Prostate gland (tissue), 2 donors: ENCODE data around the gene KIF18B. TPM values are rescaled to one million over a fixed set of nuclear protein-coding genes. Genes with fewer than 3 reads are reported as not detected.

Experiments
- DNase-seq: peaks from one replicate; pipeline ENCODE4 v3.0.0-alpha.2; 2019; ENCODE audit warnings: low spot score
- H3K27ac ChIP-seq, 2 donors: fragments of 200-600 bp; sonication (generic); 2 replicates each; pipeline ENCODE4 v1.5.1; 2017 to 2019
- H3K27me3 ChIP-seq: fragments of 200-600 bp; sonication (generic); replicated peaks from 2 replicates; pipeline ENCODE4 v1.5.1; 2019; ENCODE audit not compliant: insufficient read depth
- H3K36me3 ChIP-seq, 2 donors: fragments of 200-600 bp; sonication (generic); 1 replicate in 1 of 2; 2 replicates in 1 of 2; pipeline versions ENCODE4 v1.5.1 to v1.8.1; 2017 to 2019
- H3K4me1 ChIP-seq: fragments of 200-600 bp; sonication (generic); replicated peaks from 2 replicates; pipeline ENCODE4 v1.5.1; 2019
- H3K4me3 ChIP-seq, 2 donors: fragments of 200-600 bp; sonication (generic); 2 replicates each; pipeline ENCODE4 v1.5.1; 2017 to 2019
- H3K9me3 ChIP-seq: fragments of 200-600 bp; sonication (generic); 2 replicates; pipeline ENCODE4 v1.5.1; 2017
- POLR2A ChIP-seq: fragments of 450-650 bp; IDR thresholded peaks from one replicate; pipeline ENCODE4 v1.6.1; 2016; ENCODE audit warnings: antibody characterized with exemption, mild to moderate bottlenecking
- POLR2AphosphoS5 ChIP-seq: sonication (generic); formaldehyde crosslinking; IDR thresholded peaks from one replicate; pipeline ENCODE4 v1.6.1; 2017; ENCODE audit warnings: antibody characterized with exemption
- WGBS: methylation state at CpG from one replicate; pipeline ENCODE4 v1.1.5; 2018; 5-methylcytosine and 5-hydroxymethylcytosine counted together
- intact Hi-C: fragments of 100-400 bp; cut with DNase I; formaldehyde crosslinking; loops from one replicate; pipeline ENCODE4 v1.14.2; 2022
- total RNA-seq, 2 donors: library from RNA; depleted of rRNA; stranded (reverse); fragments of >200 nt; gene quantifications; one replicate each; pipeline ENCODE4 v1.1.0, GENCODE V29; 2016
- TF ChIP-seq, protein P1 (sequence below), 4 experiments: fragments of 200-600 bp in 2 of 4; fragments of 450-650 bp in 2 of 4; sonication (generic) in 2 of 4; IDR thresholded peaks; 1 replicate in 3 of 4; 2 replicates in 1 of 4; pipeline ENCODE4 v1.5.1; 2016 to 2019; ENCODE audit warnings: antibody characterized with exemption in 4 of 4, mild to moderate bottlenecking in 2 of 4, moderate library complexity in 2 of 4

KIF18B gene
- total RNA-seq, 2 donors from 2014 or later: 1.8 to 2.5 TPM

DNA sequence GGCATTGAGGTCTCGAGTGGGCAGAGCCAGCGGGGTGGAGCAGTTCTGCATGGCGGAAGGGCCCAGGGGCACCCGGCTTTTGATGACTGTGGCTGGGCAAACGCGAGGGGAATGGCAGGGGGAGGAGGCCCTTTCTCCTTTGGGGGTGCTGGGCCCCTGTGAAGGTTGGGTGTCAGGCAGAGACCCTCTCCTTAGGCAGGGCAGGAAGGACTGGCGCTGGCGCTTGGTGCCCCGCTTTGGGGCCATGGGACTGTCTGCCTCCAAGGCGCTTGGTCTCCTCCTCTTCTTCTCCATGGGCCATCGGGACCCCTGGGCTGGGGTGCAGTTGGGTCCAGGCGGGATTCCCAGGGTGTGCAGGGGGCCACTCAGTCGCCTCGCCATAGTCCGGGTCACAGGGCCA lies 19.4 kb downstream of the KIF18B start:
- TF ChIP-seq, protein P1, sequence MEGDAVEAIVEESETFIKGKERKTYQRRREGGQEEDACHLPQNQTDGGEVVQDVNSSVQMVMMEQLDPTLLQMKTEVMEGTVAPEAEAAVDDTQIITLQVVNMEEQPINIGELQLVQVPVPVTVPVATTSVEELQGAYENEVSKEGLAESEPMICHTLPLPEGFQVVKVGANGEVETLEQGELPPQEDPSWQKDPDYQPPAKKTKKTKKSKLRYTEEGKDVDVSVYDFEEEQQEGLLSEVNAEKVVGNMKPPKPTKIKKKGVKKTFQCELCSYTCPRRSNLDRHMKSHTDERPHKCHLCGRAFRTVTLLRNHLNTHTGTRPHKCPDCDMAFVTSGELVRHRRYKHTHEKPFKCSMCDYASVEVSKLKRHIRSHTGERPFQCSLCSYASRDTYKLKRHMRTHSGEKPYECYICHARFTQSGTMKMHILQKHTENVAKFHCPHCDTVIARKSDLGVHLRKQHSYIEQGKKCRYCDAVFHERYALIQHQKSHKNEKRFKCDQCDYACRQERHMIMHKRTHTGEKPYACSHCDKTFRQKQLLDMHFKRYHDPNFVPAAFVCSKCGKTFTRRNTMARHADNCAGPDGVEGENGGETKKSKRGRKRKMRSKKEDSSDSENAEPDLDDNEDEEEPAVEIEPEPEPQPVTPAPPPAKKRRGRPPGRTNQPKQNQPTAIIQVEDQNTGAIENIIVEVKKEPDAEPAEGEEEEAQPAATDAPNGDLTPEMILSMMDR (IDR thresholded peaks at IDR 0.05): no peak
- TF ChIP-seq POLR2A (no peak), POLR2AphosphoS5 (no peak)
- Histone ChIP-seq H3K4me3 (no peak overlapping the region), H3K9me3 (no peaks in the 10 kb centered on the region), H3K4me1 (no peaks in the 10 kb centered on the region), H3K27me3 (no peaks in the 10 kb centered on the region), H3K27ac (no peak overlapping the region), H3K36me3 (no peaks in the 10 kb centered on the region)
- WGBS: 98% methylated on average over 15 of the region's 15 CpGs
- intact Hi-C loops: no loop called here
- DNase-seq: no peak

DNA sequence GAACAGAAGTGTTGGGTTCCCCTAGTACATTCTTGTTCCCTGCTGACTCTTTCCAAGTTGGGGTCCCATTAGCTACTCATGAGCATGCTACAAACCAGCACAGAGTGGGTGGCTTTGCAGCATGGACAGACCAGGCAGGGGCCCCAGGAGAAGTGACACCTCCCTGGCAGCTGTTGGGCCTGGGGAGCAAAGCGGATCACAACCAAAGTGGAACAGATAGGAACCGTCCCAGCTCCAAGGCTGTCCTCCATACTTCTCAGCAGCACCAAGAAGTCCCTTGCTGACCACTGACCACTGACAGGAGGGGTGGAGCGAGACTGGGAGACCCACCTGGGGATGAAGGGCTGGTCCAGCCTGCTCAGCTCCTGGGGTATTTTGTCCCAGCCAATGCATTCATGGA lies 19.9 kb downstream of the KIF18B start:
- H3K36me3 ChIP-seq: no peaks in the 10 kb centered on the region
- intact Hi-C loops: no loop called here
- H3K27ac ChIP-seq: no peak overlapping the region
- no peaks in the 10 kb centered on the region for H3K27me3 ChIP-seq
- 100% methylated on average over 3 of the region's 3 CpGs for WGBS
- no peak for TF ChIP-seq POLR2A
- TF ChIP-seq, protein P1 (IDR thresholded peaks at IDR 0.05): no peak
- TF ChIP-seq POLR2AphosphoS5: no peak
- no peaks in the 10 kb centered on the region for H3K9me3 ChIP-seq
- no peak overlapping the region for H3K4me3 ChIP-seq
- DNase-seq: no peak
- no peaks in the 10 kb centered on the region for H3K4me1 ChIP-seq

DNA sequence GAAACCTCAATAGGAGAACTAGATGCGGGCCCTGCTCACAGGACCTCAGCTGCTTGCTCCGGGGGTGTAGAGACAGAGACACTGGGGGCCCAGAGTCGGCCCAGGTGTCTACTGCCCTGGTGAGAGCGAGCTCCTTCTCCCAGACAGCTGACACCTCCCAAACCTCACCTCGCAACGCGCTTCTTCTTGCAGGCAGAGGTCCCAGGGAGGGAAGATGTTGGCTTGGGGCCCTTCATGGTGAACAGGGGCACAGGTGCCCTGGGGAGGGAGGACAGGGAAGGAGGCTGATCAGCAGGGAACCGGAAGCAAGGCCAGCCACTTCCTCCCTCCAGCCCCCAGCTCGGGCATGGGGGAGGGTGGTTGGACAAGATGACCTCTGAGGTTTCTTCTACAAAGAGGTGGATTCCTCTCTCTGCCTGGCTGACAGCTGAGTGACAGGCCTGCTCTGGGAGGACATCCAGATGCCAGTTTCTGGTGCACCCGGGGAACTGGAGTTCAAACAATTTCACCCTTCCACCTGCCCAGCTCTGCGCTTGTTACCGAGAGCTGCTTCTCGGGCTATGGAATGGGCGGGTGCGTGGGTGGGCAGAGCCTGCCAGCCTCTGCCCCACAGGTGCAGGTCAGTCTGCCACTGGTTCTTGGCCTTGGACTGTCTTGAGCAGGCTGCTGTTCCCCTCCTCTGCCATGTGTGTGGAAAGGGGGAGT lies 20.6 kb downstream of the KIF18B start:
- 94% methylated on average over 15 of the region's 15 CpGs for WGBS
- Histone ChIP-seq H3K36me3 (no peaks in the 10 kb centered on the region), H3K9me3 (no peaks in the 10 kb centered on the region), H3K27me3 (no peaks in the 10 kb centered on the region), H3K4me1 (no peaks in the 10 kb centered on the region), H3K27ac (no peak overlapping the region), H3K4me3 (no peak overlapping the region)
- TF ChIP-seq POLR2AphosphoS5 (no peak), POLR2A (no peak)
- TF ChIP-seq, protein P1 (IDR thresholded peaks at IDR 0.05): no peak
- DNase-seq: no peak
- intact Hi-C loops: no loop called here

DNA sequence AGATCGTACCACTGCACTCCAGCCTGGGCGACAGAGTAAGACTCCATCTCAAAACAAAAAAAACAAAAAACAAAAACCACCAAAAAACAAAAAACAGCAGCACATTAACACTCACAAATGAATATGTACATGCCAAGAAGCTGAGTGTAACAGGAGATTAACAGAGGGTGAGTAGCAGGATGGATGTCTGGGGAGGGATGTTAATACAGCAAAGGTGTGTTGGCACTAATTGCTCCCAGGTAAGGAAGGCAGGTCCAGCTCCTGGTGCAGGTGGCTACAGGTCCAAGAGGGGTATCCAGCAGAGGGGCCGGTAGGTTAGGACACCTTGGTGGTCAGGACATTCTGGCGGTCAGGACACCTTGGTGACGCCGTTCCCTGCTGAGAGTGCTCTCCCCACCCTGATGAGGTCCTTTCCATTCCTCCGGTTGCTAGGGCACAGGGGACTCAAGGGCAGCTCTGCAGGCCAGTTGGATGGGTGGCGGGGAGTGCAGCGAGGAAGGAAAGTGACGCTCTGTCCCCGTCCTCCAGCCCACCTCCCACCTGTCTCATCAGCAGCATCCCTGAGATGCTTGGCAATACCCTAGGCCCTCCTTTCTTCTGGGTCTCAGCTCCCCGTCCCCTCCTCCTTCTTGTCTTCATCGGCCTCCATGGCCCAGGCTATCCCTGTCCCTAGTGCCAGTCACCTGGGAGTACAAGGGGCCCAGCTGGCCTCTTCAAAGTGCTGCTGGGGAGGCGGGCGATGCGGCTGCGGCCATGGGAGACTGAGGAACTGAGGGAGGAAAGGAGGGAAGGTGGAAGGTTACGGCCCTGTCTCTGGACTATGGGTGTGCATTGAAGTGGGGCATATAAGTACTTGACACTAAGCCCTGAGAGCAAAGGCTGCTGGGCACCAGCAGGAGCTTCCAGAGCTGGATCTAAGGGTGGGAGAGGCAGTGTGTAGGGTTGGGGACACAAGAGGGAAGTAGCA lies 21.6 kb downstream of the KIF18B start:
- no peak overlapping the region for H3K4me3 ChIP-seq
- 95% methylated on average over 18 of the region's 18 CpGs for WGBS
- TF ChIP-seq, protein P1 (IDR thresholded peaks at IDR 0.05): no peak
- TF ChIP-seq POLR2AphosphoS5 (no peak), POLR2A (no peak)
- no peak overlapping the region for H3K27ac ChIP-seq
- intact Hi-C loops: no loop called here
- DNase-seq: no peak
- no peaks in the 10 kb centered on the region for H3K9me3 ChIP-seq
- no peaks in the 10 kb centered on the region for H3K27me3 ChIP-seq
- H3K36me3 ChIP-seq: no peaks in the 10 kb centered on the region
- H3K4me1 ChIP-seq: no peaks in the 10 kb centered on the region
